ENCODE measurements around the gene MOB3A. TPM values are rescaled to one million over a fixed set of nuclear protein-coding genes. Genes with fewer than 3 reads are reported as not detected.
A peak's percentile ranks its signal among the peaks of the same experiment; 100 is the strongest.

The MOB3A gene
- total and polyA plus RNA-seq, 12 donors, result 5.5 to 54.0 (median 37.1) TPM

DNA sequence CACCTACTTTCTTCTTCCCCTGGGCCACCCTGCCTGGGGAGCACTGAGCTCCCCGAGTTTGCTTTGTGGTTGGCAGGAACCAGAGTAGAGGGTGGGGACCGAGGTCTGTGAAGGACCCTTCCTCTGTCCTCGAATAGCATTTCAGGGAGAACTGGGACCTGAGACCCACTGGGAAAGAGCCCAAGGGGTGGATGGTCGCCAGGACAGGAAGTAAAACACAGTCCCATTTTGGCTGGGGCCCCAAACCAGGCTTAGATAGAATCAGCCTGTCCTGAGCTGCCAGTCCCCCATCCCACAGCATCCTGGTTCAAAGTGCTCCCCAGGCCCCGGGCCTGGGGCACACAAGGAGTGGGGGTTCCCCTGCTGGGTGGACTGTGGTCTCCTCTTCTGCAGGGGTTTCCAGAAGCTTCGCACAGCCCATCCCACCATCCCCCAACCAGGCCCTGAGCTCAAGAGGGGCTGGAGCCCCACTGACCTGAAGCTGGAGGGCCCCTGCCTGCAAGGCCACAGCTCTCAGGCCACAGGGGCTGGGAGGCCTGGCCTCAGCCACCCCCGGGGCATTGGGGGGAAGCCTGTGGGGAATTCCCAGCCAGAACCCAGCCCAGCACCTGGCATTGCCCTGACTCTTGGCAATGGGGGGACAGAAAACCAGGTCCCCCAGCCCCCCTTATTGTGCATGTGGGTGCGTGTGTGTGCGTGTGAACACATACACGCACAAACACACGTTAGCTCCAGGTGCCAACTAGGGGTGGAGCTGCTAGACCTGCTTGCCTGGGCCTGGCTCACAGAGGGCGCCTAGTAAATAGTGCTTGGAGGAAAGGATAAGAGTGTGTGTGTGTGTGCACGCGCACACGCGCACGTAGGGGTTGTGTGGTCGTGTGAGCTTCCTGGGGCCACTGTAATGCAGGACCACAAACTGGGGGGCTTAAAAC is 44.1 kb downstream of the MOB3A start:
- H3K36me3 ChIP-seq (replicated peaks in 1 of 2), result peaks cover 0 to 12% of the 10 kb centered on the region in 2 donors
- whole genome bisulfite sequencing, 4 donors, result 48 to 58% (median 56%) methylated on average over 15 to 18 of the region's 18 CpGs
- peak overlapping the region in 4 of 5 donors; percentile 64 to 99 (median 98) for H3K27ac ChIP-seq
- intact Hi-C loops (cut with DNase I), result no loop called here
- DNase-seq, result peak in 3 of 7 donors; percentile 50 to 79 (median 69)
- H3K4me1 ChIP-seq (replicated peaks in 1 of 2), result peaks cover 46 to 51% of the 10 kb centered on the region in 2 donors
- no peaks in the 10 kb centered on the region for H3K9me3 ChIP-seq (replicated peaks in 1 of 3)
- peak overlapping the region in 1 of 4 donors; percentile 99 for H3K4me3 ChIP-seq
- TF ChIP-seq, protein P1, sequence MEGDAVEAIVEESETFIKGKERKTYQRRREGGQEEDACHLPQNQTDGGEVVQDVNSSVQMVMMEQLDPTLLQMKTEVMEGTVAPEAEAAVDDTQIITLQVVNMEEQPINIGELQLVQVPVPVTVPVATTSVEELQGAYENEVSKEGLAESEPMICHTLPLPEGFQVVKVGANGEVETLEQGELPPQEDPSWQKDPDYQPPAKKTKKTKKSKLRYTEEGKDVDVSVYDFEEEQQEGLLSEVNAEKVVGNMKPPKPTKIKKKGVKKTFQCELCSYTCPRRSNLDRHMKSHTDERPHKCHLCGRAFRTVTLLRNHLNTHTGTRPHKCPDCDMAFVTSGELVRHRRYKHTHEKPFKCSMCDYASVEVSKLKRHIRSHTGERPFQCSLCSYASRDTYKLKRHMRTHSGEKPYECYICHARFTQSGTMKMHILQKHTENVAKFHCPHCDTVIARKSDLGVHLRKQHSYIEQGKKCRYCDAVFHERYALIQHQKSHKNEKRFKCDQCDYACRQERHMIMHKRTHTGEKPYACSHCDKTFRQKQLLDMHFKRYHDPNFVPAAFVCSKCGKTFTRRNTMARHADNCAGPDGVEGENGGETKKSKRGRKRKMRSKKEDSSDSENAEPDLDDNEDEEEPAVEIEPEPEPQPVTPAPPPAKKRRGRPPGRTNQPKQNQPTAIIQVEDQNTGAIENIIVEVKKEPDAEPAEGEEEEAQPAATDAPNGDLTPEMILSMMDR (IDR thresholded peaks at IDR 0.05), result no peak
- no peak for TF ChIP-seq POLR2A (IDR thresholded peaks at IDR 0.05)
- H3K27me3 ChIP-seq, result no peaks in the 10 kb centered on the region

DNA sequence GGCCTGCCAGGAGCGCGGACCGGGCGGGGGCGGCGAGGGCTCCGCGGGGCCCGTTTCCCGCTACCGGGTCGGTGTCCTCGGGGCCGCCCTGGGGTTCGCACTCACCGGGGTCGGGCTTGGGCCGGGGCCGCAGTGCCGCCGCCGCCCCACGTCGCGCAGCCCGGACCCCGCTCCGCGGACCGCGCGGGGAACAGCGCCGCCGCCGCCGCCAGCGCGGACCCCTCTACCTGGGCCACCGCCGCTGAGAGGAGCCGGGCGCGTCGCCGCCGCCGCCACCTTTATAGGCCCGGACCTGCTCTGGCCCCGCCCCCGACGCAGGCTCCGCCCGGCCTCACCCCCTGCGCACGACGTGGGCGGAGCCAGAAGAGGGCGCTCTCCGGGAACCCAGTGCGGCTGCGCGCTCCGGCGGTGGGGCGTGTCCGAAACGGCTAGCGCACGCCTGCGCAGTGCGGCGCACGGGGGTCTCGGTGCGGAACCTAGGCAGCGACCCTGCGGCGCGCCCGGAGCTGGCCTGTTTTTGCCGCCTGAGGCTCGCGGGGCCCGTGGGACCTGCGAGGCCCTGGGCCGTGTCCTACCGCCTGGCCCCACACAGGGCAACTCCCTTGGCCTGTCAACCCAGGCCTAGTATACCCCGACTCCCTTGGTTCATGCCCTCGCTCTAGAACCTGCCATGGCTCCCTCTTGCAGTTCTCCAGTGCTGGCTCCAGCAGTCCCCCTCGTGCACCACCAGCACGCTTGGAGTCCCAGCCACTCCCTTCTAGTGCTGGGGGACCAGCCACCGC is 44.9 kb downstream of the MOB3A start, which contains the start of gene MKNK2:
Gene MKNK2, minus strand, starts transcription at position 254 of the 782 bp plus-strand sequence. CDS start 393 bp downstream, outside the sequence.
- H3K9me3 ChIP-seq (replicated peaks in 1 of 3), result no peaks in the 10 kb centered on the region
- WGBS, 4 donors, result 2 to 20% (median 3%) methylated on average over 5 to 92 of the region's 93 CpGs
- TF ChIP-seq, protein P1 (IDR thresholded peaks at IDR 0.05), result peak in 4 of 6 experiments; percentile 34 to 76 (median 53)
- peak; percentile 98 to 99 for TF ChIP-seq POLR2A (IDR thresholded peaks at IDR 0.05)
- H3K36me3 ChIP-seq (replicated peaks in 1 of 2), result peaks cover 0 to 19% of the 10 kb centered on the region in 2 donors
- intact Hi-C loops (cut with DNase I), result no loop called here
- peak within 1 kb of the TSS; percentile 62 to 99 (median 88) for H3K4me3 ChIP-seq
- peak within 1 kb of the TSS; percentile 89 to 99 (median 98) for H3K27ac ChIP-seq
- H3K4me1 ChIP-seq (replicated peaks in 1 of 2), result peaks cover 52 to 57% of the 10 kb centered on the region in 2 donors
- no peaks in the 10 kb centered on the region for H3K27me3 ChIP-seq
- DNase-seq, result peak; percentile 87 to 95 (median 92)

DNA sequence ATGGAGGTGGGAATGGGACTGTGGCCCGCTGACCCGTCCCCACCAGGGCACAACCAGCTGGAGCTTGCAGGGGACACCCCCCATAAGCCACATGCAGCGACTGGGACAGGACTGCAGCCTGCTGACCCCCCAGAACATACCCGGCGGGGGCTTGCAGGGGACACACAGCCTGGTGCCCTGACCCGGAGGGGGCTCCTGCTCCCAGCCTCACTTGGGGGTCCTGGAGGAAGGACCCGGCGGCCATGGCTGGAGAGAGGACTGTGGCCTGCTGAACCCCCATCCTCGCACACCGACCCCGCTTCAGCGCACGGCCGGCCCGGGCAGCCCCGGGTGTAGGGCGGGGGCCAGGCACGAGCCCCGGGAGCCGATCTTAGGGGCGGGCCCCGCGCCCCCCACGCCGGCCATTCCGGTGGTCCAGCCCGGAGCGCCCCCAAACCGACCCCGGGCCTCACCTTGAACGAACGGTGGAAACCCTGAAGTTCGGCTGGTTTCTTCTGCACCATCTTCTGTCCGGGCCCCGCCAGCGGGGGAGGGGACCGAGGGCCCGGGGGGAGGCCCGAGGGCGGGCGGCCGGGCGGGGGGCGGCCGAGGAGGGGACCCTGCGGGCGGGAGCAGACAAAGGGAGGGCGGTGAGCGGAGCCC is 45.7 kb downstream of the MOB3A start:
- H3K4me1 ChIP-seq (replicated peaks in 1 of 2), result peaks cover 53 to 57% of the 10 kb centered on the region in 2 donors
- H3K9me3 ChIP-seq (replicated peaks in 1 of 3), result no peaks in the 10 kb centered on the region
- no peak for TF ChIP-seq POLR2A (IDR thresholded peaks at IDR 0.05)
- TF ChIP-seq, protein P1 (IDR thresholded peaks at IDR 0.05), result no peak
- peak overlapping the region; percentile 62 to 99 (median 88) for H3K4me3 ChIP-seq
- H3K27ac ChIP-seq, result peak overlapping the region; percentile 89 to 99 (median 98)
- intact Hi-C loops (cut with DNase I), result no loop called here
- 0 to 2% (median 1%) methylated on average over 1 to 49 of the region's 49 CpGs for WGBS, 4 donors
- H3K36me3 ChIP-seq (replicated peaks in 1 of 2), result peaks cover 0 to 27% of the 10 kb centered on the region in 2 donors
- H3K27me3 ChIP-seq, result no peaks in the 10 kb centered on the region
- peak in 2 of 7 donors; percentile 39 to 61 for DNase-seq

Data from adrenal gland (tissue), 12 donors.